ENCODE measurements around the gene RXFP3. TPM values are rescaled to one million over a fixed set of nuclear protein-coding genes. Genes with fewer than 3 reads are reported as not detected.

The RXFP3 gene, protein sequence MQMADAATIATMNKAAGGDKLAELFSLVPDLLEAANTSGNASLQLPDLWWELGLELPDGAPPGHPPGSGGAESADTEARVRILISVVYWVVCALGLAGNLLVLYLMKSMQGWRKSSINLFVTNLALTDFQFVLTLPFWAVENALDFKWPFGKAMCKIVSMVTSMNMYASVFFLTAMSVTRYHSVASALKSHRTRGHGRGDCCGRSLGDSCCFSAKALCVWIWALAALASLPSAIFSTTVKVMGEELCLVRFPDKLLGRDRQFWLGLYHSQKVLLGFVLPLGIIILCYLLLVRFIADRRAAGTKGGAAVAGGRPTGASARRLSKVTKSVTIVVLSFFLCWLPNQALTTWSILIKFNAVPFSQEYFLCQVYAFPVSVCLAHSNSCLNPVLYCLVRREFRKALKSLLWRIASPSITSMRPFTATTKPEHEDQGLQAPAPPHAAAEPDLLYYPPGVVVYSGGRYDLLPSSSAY
- total RNA-seq, result not detected

DNA sequence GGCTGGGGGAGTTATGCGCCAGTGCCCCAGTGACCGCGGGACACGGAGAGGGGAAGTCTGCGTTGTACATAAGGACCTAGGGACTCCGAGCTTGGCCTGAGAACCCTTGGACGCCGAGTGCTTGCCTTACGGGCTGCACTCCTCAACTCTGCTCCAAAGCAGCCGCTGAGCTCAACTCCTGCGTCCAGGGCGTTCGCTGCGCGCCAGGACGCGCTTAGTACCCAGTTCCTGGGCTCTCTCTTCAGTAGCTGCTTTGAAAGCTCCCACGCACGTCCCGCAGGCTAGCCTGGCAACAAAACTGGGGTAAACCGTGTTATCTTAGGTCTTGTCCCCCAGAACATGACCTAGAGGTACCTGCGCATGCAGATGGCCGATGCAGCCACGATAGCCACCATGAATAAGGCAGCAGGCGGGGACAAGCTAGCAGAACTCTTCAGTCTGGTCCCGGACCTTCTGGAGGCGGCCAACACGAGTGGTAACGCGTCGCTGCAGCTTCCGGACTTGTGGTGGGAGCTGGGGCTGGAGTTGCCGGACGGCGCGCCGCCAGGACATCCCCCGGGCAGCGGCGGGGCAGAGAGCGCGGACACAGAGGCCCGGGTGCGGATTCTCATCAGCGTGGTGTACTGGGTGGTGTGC is at the start of gene RXFP3:
Gene RXFP3 (plus strand): TSS at position 6 of the 636 bp plus-strand sequence. CDS start 355 bp downstream, at position 361.
- Histone ChIP-seq H3K27me3 (no peaks in the 10 kb centered on the region), H3K36me3 (no peaks in the 10 kb centered on the region), H3K9me3 (no peaks in the 10 kb centered on the region), H3K4me1 (no peaks in the 10 kb centered on the region), H3K27ac (no peak within 1 kb of the TSS), H3K4me3 (peak within 1 kb of the TSS in 1 of 4 donors; percentile 20)
- no peak for DNase-seq
- TF ChIP-seq, protein P1, sequence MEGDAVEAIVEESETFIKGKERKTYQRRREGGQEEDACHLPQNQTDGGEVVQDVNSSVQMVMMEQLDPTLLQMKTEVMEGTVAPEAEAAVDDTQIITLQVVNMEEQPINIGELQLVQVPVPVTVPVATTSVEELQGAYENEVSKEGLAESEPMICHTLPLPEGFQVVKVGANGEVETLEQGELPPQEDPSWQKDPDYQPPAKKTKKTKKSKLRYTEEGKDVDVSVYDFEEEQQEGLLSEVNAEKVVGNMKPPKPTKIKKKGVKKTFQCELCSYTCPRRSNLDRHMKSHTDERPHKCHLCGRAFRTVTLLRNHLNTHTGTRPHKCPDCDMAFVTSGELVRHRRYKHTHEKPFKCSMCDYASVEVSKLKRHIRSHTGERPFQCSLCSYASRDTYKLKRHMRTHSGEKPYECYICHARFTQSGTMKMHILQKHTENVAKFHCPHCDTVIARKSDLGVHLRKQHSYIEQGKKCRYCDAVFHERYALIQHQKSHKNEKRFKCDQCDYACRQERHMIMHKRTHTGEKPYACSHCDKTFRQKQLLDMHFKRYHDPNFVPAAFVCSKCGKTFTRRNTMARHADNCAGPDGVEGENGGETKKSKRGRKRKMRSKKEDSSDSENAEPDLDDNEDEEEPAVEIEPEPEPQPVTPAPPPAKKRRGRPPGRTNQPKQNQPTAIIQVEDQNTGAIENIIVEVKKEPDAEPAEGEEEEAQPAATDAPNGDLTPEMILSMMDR (IDR thresholded peaks at IDR 0.05), result no peak
- TF ChIP-seq POLR2A (IDR thresholded peaks at IDR 0.05), result no peak

DNA sequence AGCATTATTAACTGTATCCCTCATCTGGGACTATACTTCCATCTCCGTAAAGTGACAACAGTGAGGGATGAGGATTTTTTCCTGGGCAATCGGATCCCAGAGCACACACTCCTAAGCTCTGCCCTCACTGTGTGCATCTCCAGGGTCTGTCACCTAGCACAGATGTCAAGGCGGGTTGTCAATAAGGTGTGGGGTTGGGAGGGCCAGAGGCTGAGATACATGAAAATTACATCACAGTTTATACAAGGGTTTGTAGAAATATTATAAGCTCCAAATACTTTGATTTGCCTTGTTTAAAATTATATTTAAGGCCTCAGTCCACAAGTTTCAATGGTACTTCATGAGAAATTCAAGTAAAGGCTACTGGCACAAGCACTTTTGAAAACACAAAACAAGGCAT is 48.9 kb upstream of the RXFP3 start:
- H3K4me3 ChIP-seq, result no peak overlapping the region
- no peak for DNase-seq
- H3K9me3 ChIP-seq, result no peaks in the 10 kb centered on the region
- H3K4me1 ChIP-seq, result peaks cover 0 to 2% (median 0%) of the 10 kb centered on the region in 4 donors
- H3K27ac ChIP-seq, result no peak overlapping the region
- H3K36me3 ChIP-seq, result no peaks in the 10 kb centered on the region
- no peak for TF ChIP-seq POLR2A (IDR thresholded peaks at IDR 0.05)
- TF ChIP-seq, protein P1 (IDR thresholded peaks at IDR 0.05), result no peak
- no peaks in the 10 kb centered on the region for H3K27me3 ChIP-seq

GRCh38 chr5:33888587-33888986 is 47.6 kb upstream of the RXFP3 start:
- Histone ChIP-seq H3K9me3 (no peaks in the 10 kb centered on the region), H3K36me3 (no peaks in the 10 kb centered on the region), H3K4me3 (no peak overlapping the region), H3K4me1 (peaks cover 0 to 3% (median 1%) of the 10 kb centered on the region in 4 donors), H3K27me3 (no peaks in the 10 kb centered on the region), H3K27ac (no peak overlapping the region)
- TF ChIP-seq POLR2A (IDR thresholded peaks at IDR 0.05), result no peak
- TF ChIP-seq, protein P1 (IDR thresholded peaks at IDR 0.05), result no peak
- no peak for DNase-seq

DNA sequence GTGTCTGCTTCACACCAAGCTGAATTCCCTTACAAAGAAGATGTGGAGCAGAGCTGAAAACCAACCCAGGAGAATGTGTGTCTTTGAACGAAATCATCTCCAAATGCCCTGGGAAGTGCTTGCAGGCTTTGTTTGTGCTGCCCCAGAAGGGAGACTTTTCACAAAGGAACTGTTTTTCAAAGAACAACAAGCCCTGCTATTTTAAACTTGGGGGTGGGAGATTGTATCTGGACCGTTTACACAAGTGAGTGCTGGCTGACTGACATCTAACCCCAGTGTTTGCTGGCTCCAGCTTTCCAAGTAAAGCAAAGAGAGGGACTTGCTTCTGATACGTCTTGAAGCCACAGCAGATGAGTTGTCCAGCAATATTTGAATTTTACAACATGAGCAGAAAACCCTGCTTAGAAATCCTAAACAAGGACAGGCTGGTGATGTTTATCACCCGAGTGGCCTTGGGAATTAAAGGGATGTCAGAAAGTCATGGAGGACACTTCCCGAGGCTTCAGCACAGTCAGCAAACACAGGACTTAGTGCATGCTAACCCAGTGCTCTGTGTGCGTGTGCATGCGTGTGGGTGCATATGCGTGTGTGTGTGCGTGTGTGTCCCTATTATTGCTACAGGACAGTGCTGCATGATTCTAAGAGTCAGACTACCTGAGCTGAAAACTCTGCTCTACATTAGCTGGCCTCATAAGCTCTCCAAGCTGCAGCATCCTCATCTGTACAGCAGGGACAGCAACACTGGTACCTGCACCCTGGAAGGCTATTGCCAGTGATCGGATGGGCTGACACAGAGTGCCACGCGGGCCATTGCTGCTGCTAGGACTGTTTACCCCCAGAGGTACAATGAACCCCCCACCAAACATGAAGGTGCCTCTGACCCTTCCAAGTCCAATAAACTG is 45.8 kb upstream of the RXFP3 start:
- H3K4me1 ChIP-seq, result peaks cover 0 to 3% (median 1%) of the 10 kb centered on the region in 4 donors
- peak overlapping the region in 2 of 4 donors; percentile 9 to 47 for H3K4me3 ChIP-seq
- no peak for DNase-seq

DNA sequence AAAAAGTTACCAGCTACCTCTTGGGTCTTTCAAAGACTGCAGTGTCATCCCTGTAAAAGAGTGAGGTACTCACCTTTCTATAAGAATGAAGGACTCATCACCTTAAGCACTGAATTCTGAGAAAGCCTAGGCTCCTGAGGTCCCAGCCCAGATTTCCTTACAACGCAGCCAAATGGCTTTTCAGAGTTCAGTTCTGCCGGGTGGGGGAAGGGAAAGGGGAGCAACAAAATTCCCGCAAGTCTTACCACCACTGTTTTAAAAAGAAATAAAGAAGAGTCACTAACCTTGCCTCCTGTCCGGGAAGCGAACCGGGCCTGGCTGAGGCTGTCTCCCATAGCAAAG is 44.8 kb upstream of the RXFP3 start:
- peak overlapping the region; percentile 9 to 47 (median 30) for H3K4me3 ChIP-seq
- H3K9me3 ChIP-seq, result no peaks in the 10 kb centered on the region
- H3K36me3 ChIP-seq, result no peaks in the 10 kb centered on the region
- no peaks in the 10 kb centered on the region for H3K27me3 ChIP-seq
- H3K27ac ChIP-seq, result peak overlapping the region in 1 of 4 donors; percentile 64
- TF ChIP-seq POLR2A (IDR thresholded peaks at IDR 0.05), result no peak
- TF ChIP-seq, protein P1 (IDR thresholded peaks at IDR 0.05), result no peak
- DNase-seq, result no peak
- peaks cover 0 to 3% (median 1%) of the 10 kb centered on the region in 4 donors for H3K4me1 ChIP-seq

More for the DNA sequence above, 45.8 kb upstream of the RXFP3 start:
- Histone ChIP-seq H3K36me3 (no peaks in the 10 kb centered on the region), H3K27ac (peak overlapping the region in 1 of 4 donors; percentile 13), H3K9me3 (no peaks in the 10 kb centered on the region), H3K27me3 (no peaks in the 10 kb centered on the region)
- TF ChIP-seq, protein P1 (IDR thresholded peaks at IDR 0.05), result no peak
- no peak for TF ChIP-seq POLR2A (IDR thresholded peaks at IDR 0.05)

Measured in Peyer's patch (tissue), 4 donors.